Osteocyte (in vitro differentiated cells): ENCODE measurements around the gene BANF2. TPM values are rescaled to one million over a fixed set of nuclear protein-coding genes. Genes with fewer than 3 reads are reported as not detected.

Experiments
- DNase-seq: peaks from one replicate; pipeline ENCODE4 v3.0.0; 2021; ENCODE audit warnings: mixed read lengths; ENCODE audit not compliant: unreplicated experiment; ENCODE audit errors: extremely low spot score
- H3K27ac Mint-ChIP-seq: one replicate; pipeline ENCODE4 v1.8.0; 2021; ENCODE audit warnings: mild to moderate bottlenecking, mixed read lengths; ENCODE audit not compliant: unreplicated experiment
- H3K27me3 Mint-ChIP-seq: one replicate; pipeline ENCODE4 v1.8.0; 2021; ENCODE audit warnings: mixed read lengths; ENCODE audit not compliant: unreplicated experiment
- H3K36me3 Mint-ChIP-seq: one replicate; pipeline ENCODE4 v1.8.0; 2021; ENCODE audit warnings: mixed read lengths; ENCODE audit not compliant: unreplicated experiment
- H3K4me1 Mint-ChIP-seq: one replicate; pipeline ENCODE4 v1.8.0; 2021; ENCODE audit warnings: mixed read lengths; ENCODE audit not compliant: unreplicated experiment
- H3K4me3 Mint-ChIP-seq: one replicate; pipeline ENCODE4 v1.8.0; 2021; ENCODE audit warnings: mild to moderate bottlenecking, moderate library complexity, mixed read lengths; ENCODE audit not compliant: unreplicated experiment
- H3K9me3 Mint-ChIP-seq: one replicate; pipeline ENCODE4 v1.8.0; 2021; ENCODE audit warnings: mixed read lengths; ENCODE audit not compliant: unreplicated experiment
- total RNA-seq: library from RNA; stranded (reverse); gene quantifications from 2 replicates; pipeline ENCODE4 v1.2.1, GENCODE V29; 2021
- TF ChIP-seq, protein P1 (sequence below): fragments of 200-600 bp; sonication (generic); IDR thresholded peaks from 2 replicates; pipeline ENCODE4 v1.5.0; 2021; ENCODE audit warnings: antibody characterized with exemption, mild to moderate bottlenecking, moderate library complexity

The BANF2 gene
- total RNA-seq, 1 donor from 2014 or later: not detected

- H3K36me3 Mint-ChIP-seq: peaks cover 27% of the 10 kb centered on the region
- peaks cover 16% of the 10 kb centered on the region for H3K27me3 Mint-ChIP-seq
- TF ChIP-seq, protein P1, sequence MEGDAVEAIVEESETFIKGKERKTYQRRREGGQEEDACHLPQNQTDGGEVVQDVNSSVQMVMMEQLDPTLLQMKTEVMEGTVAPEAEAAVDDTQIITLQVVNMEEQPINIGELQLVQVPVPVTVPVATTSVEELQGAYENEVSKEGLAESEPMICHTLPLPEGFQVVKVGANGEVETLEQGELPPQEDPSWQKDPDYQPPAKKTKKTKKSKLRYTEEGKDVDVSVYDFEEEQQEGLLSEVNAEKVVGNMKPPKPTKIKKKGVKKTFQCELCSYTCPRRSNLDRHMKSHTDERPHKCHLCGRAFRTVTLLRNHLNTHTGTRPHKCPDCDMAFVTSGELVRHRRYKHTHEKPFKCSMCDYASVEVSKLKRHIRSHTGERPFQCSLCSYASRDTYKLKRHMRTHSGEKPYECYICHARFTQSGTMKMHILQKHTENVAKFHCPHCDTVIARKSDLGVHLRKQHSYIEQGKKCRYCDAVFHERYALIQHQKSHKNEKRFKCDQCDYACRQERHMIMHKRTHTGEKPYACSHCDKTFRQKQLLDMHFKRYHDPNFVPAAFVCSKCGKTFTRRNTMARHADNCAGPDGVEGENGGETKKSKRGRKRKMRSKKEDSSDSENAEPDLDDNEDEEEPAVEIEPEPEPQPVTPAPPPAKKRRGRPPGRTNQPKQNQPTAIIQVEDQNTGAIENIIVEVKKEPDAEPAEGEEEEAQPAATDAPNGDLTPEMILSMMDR: no peak
- H3K4me1 Mint-ChIP-seq: peaks cover 51% of the 10 kb centered on the region
- DNase-seq: no peak
- no peaks in the 10 kb centered on the region for H3K9me3 Mint-ChIP-seq
- H3K4me3 Mint-ChIP-seq: peak overlapping the region; percentile 87
- peak overlapping the region; percentile 86 for H3K27ac Mint-ChIP-seq
Observed at GRCh38 chr20:17679941-17680835, 19.6 kb upstream of the BANF2 start.

- H3K4me3 Mint-ChIP-seq: peak overlapping the region; percentile 87
- H3K9me3 Mint-ChIP-seq: no peaks in the 10 kb centered on the region
- H3K4me1 Mint-ChIP-seq: peaks cover 42% of the 10 kb centered on the region
- H3K36me3 Mint-ChIP-seq: peaks cover 21% of the 10 kb centered on the region
- TF ChIP-seq, protein P1: peak; percentile 71
- peaks cover 24% of the 10 kb centered on the region for H3K27me3 Mint-ChIP-seq
- H3K27ac Mint-ChIP-seq: peak overlapping the region; percentile 86
- DNase-seq: peak; percentile 96
Observed at GRCh38 chr20:17680836-17681725, 18.7 kb upstream of the BANF2 start.

DNA sequence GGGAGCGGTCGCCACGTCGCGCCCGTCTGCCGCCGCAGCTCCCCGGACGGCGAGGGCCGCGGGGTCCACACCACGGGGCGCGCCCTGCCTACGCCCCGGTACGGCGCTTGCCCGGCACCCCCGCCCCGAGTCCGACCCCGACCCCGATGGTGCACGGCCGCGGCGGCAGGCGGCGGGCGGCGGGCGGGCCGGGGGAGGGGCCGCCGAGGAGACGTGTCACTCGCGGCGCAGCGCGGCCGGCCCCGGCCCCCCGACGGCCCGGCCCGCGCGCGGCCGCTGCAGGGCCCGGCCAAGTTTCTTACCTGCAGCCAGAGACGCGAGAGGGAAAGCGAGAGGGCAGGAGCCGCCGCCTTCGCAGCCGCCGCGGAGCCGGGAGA is 18.1 kb upstream of the BANF2 start:
- peak overlapping the region; percentile 77 for H3K4me3 Mint-ChIP-seq
- H3K4me1 Mint-ChIP-seq: peaks cover 35% of the 10 kb centered on the region
- no peaks in the 10 kb centered on the region for H3K9me3 Mint-ChIP-seq
- peaks cover 30% of the 10 kb centered on the region for H3K27me3 Mint-ChIP-seq
- TF ChIP-seq, protein P1: no peak
- H3K36me3 Mint-ChIP-seq: peaks cover 19% of the 10 kb centered on the region
- no peak for DNase-seq
- H3K27ac Mint-ChIP-seq: peak overlapping the region; percentile 60

GRCh38 chr20:17682103-17682888 is 17.5 kb upstream of the BANF2 start, which contains the start of gene RRBP1:
RRBP1 (minus strand) TSS chr20:17682242; CDS start chr20:17660507, 21,735 bp downstream.
- H3K36me3 Mint-ChIP-seq: peaks cover 15% of the 10 kb centered on the region
- DNase-seq: peak; percentile 100
- peaks cover 29% of the 10 kb centered on the region for H3K4me1 Mint-ChIP-seq
- H3K27ac Mint-ChIP-seq: peak within 1 kb of the TSS; percentile 60
- no peaks in the 10 kb centered on the region for H3K9me3 Mint-ChIP-seq
- peaks cover 36% of the 10 kb centered on the region for H3K27me3 Mint-ChIP-seq
- TF ChIP-seq, protein P1: peak; percentile 84
- peak within 1 kb of the TSS; percentile 77 for H3K4me3 Mint-ChIP-seq
